NCI-H2029 (cell line): ENCODE results near the gene KCNK15.

Source experiments
- DNase-seq: peaks from one replicate; lab custom pipeline; 2025; lab: John Stamatoyannopoulos, UW

KCNK15 gene

DNA sequence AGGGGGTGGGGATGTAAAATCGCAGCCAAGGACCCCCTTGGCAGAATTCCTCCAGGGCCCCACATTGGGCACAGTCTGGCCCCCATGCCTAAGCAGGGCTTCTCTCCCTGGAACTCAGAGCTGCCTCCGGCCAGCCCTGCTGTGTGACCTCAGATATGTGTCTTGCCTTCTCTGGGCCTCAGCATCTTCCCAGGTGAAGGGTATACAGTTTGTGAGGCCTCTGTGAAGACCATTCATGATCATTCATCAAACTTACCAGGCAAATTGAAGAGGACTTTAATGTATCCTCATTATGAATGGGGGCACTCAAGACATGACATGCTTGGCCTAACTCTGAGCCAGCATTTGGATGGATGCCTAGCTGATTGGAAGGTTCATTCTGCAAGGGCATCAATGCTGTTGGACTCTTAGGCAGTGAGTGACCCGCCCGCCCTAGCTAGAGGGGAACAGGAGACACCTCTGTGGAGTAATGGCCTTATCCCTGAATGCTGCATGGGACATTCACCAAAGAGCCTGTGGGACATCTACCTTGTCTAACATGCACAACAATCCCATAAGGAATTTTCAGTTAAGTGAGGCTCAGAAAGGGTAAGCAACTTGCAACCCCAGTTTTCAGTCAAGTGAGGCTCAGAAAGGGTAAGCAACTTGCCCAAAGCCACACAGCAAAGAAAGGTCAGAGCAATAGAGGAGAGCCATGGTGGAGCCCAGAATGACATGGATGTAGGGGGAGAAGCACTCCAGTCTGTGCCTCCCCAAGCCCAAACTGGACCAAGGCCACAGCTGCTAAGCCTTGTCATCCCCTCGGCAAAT lies 30.0 kb upstream of the KCNK15 start:
- DNase-seq = no peak

DNA sequence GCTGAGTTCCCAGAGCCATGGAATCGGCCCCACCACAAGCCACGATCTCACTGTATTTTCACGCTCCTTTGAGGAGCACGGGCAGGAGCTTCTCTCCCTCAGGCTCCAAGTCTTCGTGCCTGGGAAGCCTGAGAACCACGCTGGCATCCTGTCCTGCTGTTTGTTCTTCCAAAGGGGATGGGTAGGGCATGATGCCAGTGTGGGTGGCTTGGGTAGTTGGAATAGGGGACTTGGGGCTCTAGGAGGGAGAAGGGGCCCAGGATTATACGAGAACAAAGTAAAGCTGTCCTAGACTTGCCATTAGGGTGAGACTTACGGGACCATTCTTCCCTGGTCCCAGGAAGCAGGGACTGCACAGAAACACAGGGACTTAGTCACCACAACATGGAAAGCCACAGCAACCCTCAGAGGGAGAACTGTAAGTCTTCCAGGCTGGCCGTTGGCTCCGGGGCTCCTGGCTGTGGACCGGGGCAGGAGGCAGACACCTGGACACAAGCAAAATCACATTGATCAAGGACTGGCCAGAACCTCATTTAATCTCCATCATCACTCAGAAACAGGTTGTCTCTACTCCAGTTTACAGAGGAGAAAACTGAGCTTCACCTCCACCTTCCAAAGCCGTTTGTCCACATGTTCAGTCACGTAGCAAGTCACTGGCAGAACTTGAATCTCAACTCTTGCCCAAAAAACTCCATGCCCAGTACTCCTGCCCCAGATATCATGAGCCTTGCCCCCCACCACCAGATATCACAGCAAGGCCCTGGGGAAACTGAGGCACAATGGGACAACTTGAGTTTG lies 29.2 kb upstream of the KCNK15 start:
- DNase-seq = no peak

DNA sequence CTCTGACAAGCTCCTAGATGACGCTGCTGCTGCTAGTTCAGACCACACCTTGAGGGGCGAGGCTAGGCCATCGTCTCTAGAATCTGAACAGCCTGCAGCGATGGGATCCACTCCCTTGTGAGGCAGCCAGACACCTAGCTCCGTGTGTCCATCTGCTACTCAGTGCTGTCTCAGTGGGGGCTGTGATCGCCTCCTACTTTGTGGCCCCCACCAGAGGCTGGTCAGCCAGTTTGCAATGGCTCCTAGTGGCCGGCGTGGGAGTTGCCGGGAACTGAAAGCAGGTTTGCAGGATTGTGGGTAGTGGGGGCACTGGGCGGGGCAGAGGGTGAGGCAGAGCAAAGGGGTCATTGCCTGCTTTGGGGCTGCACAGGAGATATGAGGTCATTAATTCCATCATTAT lies 27.7 kb upstream of the KCNK15 start:
- no peak for DNase-seq

GRCh38 chr20:44719841-44720240 lies 25.8 kb upstream of the KCNK15 start:
- no peak for DNase-seq

DNA sequence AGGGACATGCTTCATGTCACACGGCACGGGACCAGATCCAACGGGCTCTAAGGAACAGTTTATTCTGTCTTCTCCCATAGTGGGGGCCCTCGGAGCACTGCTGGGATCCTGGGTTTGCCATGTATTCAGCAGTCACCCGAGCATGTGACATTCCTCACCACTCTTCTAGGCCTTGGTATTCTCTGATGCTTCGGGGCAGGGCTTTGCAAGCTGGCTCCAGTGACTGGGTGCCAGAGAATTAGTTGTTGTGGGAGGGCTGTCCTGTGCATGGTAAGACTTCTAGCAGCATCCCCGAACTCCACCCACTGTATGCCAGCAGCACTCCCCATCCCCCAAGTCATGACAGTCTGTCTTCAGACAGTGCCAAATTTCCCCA lies 25.1 kb upstream of the KCNK15 start:
- no peak for DNase-seq

- peak; percentile 70 for DNase-seq
Observed at GRCh38 chr20:44720997-44721784, 24.5 kb upstream of the KCNK15 start.

GRCh38 chr20:44721785-44722054 lies 23.9 kb upstream of the KCNK15 start:
- no peak for DNase-seq

DNA sequence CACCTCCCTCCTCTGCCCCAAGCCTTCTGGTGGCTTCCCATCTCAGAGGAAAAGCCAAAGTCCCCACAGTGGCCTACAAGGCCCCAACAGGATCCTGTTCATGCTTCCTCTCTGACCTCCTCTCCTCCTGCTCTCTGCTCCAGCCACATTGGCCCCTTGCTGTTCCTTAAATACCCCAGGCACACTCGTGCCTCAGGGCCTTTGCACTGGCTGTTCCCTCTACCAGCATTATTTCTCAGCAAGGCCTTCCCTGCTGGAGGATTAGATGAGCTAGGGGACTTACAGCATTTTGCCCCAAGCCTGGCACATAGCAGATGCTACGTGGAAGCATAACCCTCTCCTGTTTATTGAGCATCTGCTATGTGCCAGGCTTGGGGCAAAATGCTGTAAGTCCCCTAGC lies 22.7 kb upstream of the KCNK15 start:
- no peak for DNase-seq

DNA sequence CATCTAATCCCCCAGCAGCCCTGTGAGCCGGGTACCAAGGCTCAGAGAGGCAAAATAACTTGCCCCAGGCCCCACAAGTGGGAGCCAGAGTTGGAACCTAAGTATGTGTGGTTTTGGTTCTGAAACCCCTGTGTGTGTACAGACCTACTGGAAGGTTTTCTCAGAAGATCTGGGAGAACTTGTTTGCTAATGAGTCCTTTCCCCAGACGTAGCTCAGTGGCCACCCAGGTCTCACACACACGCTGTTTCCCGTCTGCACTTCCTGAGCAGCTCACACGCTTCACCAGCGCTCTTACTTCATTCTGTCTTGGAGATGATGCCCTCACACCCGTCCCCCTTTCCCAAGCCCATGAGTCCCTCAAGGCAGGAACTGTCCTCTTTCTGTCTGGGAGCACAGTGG lies 22.3 kb upstream of the KCNK15 start:
- no peak for DNase-seq

GRCh38 chr20:44723798-44724362 lies 21.8 kb upstream of the KCNK15 start:
- DNase-seq = no peak

- DNase-seq = no peak
Observed at GRCh38 chr20:44724423-44725091, 21.1 kb upstream of the KCNK15 start.

GRCh38 chr20:44725837-44726236 lies 19.8 kb upstream of the KCNK15 start:
- no peak for DNase-seq

DNA sequence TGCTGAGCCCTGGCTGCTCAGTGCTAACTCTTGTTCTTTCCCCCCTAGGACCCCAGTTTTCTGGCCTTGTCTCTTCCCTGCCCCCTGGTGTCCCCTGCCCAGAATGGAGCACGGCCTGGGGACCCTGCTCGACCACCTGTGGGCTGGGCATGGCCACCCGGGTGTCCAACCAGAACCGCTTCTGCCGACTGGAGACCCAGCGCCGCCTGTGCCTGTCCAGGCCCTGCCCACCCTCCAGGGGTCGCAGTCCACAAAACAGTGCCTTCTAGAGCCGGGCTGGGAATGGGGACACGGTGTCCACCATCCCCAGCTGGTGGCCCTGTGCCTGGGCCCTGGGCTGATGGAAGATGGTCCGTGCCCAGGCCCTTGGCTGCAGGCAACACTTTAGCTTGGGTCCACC lies 18.6 kb upstream of the KCNK15 start:
- no peak for DNase-seq

DNA sequence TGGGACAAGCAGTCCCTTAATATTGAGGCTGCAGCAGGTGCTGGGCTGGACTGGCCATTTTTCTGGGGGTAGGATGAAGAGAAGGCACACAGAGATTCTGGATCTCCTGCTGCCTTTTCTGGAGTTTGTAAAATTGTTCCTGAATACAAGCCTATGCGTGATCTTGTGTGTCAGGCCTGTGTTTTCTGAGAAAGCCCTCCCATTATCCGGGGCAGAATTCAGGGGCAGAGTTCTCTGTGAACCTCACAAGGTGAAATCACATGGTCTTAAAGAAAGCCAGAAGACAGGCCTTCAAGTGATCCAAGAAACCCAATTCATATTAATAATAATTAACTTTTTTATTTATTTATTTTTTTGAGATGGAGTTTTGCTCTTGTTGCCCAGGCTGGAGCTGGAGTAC lies 18.0 kb upstream of the KCNK15 start:
- DNase-seq = no peak

GRCh38 chr20:44728801-44729443 lies 16.7 kb upstream of the KCNK15 start:
- peak; percentile 85 for DNase-seq

DNA sequence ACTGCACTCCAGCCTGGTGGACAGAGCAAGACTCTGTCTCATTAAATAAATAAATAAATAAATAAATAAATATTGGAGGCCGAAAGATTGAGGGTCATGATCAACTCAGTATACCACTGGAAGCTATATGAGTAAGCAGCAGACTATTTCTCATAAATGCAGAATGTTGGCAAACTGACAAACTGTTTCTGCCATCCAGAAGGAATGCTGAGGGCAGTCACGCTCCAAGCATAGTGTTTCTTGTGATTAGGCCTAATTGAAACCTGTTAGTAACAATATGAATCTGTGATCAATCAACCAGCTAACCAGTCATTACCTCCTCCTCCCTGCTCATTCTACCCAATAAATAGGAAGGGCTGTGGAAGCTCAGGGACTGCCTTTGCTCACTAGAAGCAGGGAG lies 15.2 kb upstream of the KCNK15 start:
- DNase-seq = no peak

DNA sequence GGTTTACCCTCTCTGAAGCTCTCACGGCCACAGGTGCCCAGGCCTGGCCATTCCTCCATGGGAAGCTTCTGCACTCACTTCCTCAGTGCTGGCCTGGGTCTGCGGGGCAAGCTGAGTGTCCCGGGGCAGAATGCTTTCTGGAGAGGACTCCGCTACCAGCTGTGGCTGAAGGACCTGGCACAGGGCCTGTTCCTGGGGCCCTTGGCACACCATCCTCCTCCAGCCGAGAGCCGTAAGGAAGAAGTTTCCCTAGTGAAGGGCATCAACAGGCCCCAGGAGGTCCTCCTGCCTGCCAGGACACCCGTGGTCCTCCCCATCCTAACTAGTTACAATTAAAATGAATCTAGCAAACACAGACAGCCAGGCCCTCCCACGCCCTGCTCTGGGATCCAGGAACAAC lies 14.0 kb upstream of the KCNK15 start:
- DNase-seq = peak; percentile 41

DNA sequence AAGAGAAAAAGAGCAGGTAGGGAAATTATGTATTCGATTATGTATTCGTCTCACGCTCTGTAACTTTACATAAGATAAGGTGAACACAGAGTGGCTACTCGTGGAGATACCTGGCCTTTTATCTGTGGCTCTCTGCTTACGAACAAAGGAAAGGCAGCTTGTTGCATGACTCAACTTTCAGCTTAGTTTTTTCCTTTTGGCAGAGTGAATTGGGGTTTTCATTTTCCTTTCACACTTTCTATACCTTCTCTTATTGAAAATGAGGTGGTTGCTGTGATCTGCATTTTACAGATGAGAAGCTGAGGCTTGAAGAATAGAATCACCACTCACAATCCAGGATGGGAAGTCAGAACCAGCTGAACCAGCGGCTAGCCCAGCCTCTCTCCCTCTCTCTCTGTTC lies 13.3 kb upstream of the KCNK15 start:
- no peak for DNase-seq

GRCh38 chr20:44733341-44734069 lies 12.2 kb upstream of the KCNK15 start:
- peak; percentile 53 for DNase-seq

DNA sequence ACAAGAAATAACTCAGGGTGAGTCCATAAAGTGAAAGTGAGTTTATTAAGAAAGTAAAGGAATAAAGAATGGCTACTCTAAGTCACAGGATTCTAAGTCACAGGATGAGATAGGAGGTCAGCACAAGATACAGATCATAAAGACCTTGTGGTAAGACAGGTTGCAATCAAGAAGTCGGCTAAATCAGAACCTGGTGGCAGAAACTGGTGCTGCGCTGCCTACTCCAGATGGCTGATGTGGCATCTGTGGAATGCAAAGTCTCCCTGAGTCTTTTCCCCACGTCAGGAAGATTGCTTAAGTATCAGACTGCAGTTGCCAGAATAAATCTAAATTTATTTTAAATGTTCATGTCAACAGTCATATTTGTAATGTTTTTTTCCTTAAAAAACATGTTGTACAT lies 10.7 kb upstream of the KCNK15 start:
- DNase-seq = no peak

GRCh38 chr20:44735816-44736169 lies 9.9 kb upstream of the KCNK15 start:
- DNase-seq = no peak
